K562 (cell line): ENCODE measurements around the gene TERC. TPM values are rescaled to one million over a fixed set of nuclear protein-coding genes. Genes with fewer than 3 reads are reported as not detected.

Experiments
- ATAC-seq: fragments of 200-7000 bp; cut with Tn5 transposase; 3 replicates; pipeline ENCODE4 v1.9.1; 2020; ENCODE audit warnings: moderate library complexity
- BruUV-seq: library from RNA; stranded (reverse); fragments of 400-500 nt; replicated peaks from 2 replicates; lab custom pipeline; 2021; lab: Mats Ljungman, UMichigan
- CTCF ChIA-PET: fragments of 300-600 bp; formaldehyde crosslinking; extraction: SDS; loops from one replicate; lab custom pipeline; 2021; ENCODE audit warnings: low intra/inter-chr PET ratio; lab: Yijun Ruan, JAX
- POLR2A ChIA-PET: fragments of 300-600, 350-650 bp; sonication (Branson Sonifier 250); formaldehyde crosslinking; extraction: SDS; loops from one replicate; lab custom pipeline; 2021; ENCODE audit warnings: antibody characterized with exemption, inconsistent platforms; lab: Yijun Ruan, JAX
- DNase-seq, 4 experiments: peaks; one replicate each; pipeline versions ENCODE4 v3.0.0 to v3.0.0-alpha.2; 2011 to 2018; ENCODE audit warnings: low spot score in 3 of 4, mixed read lengths in 3 of 4; ENCODE audit errors: extremely low read depth in 1 of 4
- FAIRE-seq: peaks from 2 replicates; lab custom pipeline; 2011; peaks lifted over from hg19 to GRCh38; lab: Jason Lieb, UNC
- H2AFZ ChIP-seq: 2 replicates; pipeline ENCODE4 v1.6.0; 2011; ENCODE audit warnings: low read depth, low read length, control low read depth, inconsistent platforms
- H3K27ac ChIP-seq: fragments of 200-600 bp; 3 replicates; pipeline ENCODE4 v1.8.0; 2011; ENCODE audit warnings: low read depth, mild to moderate bottlenecking, control low read depth, inconsistent platforms, low read length, moderate library complexity, mixed read lengths; ENCODE audit errors: extremely low read depth
- H3K27me3 ChIP-seq, 2 experiments: fragments of 300-600 bp in 1 of 2; 2 replicates in 1 of 2; 3 replicates in 1 of 2; pipeline versions ENCODE4 v1.6.0 to v1.8.0; 2011; ENCODE audit warnings: inconsistent platforms in 2 of 2, low read length in 2 of 2, mild to moderate bottlenecking in 1 of 2, mixed read lengths in 1 of 2, moderate library complexity in 1 of 2; ENCODE audit not compliant: control insufficient read depth in 2 of 2, insufficient read depth in 2 of 2
- H3K36me3 ChIP-seq: fragments of 300-600 bp; 3 replicates; pipeline ENCODE4 v1.8.0; 2011; ENCODE audit warnings: mild to moderate bottlenecking, low read length, inconsistent platforms; ENCODE audit not compliant: control insufficient read depth, insufficient read depth
- H3K4me1 ChIP-seq, 2 experiments: fragments of 200-600 bp in 1 of 2; replicated peaks in 1 of 2; 2 replicates in 1 of 2; 3 replicates in 1 of 2; pipeline versions ENCODE4 v1.5.1 to v1.8.0; 2011; ENCODE audit warnings: inconsistent platforms in 2 of 2, low read length in 2 of 2, mild to moderate bottlenecking in 1 of 2, mixed read lengths in 1 of 2, moderate library complexity in 1 of 2; ENCODE audit not compliant: control insufficient read depth in 2 of 2, insufficient read depth in 2 of 2
- H3K4me2 ChIP-seq: 2 replicates; pipeline ENCODE4 v1.6.1; 2011; ENCODE audit warnings: low read length, control low read depth, inconsistent platforms, mixed read lengths; ENCODE audit not compliant: insufficient read depth
- H3K4me3 ChIP-seq: fragments of 200-600 bp; sonication (generic), shearing (Covaris generic); 2 replicates; pipeline ENCODE4 v1.5.1; 2016; ENCODE audit warnings: control low read depth, inconsistent platforms
- H3K79me2 ChIP-seq: fragments of 200-600 bp; 3 replicates; pipeline ENCODE4 v1.8.0; 2011; ENCODE audit warnings: low read length, inconsistent platforms; ENCODE audit not compliant: control insufficient read depth, insufficient read depth
- H3K9ac ChIP-seq, 2 experiments: 2 replicates each; pipeline versions ENCODE4 v1.6.0 to v1.6.1; 2011; ENCODE audit warnings: low read depth in 2 of 2, low read length in 2 of 2, control low read depth in 1 of 2, inconsistent platforms in 1 of 2, mild to moderate bottlenecking in 1 of 2, mixed read lengths in 1 of 2; ENCODE audit not compliant: insufficient read depth in 1 of 2
- H3K9me1 ChIP-seq: one replicate; pipeline ENCODE4 v1.6.0; 2011; ENCODE audit warnings: inconsistent platforms, mild to moderate bottlenecking, low read length, moderate library complexity; ENCODE audit not compliant: control insufficient read depth, insufficient read depth
- H3K9me3 ChIP-seq: replicated peaks from 2 replicates; pipeline ENCODE4 v1.5.1; 2011; ENCODE audit warnings: low read depth, low read length, inconsistent platforms; ENCODE audit not compliant: control insufficient read depth, insufficient read depth
- H4K20me1 ChIP-seq: replicated peaks from 2 replicates; pipeline ENCODE4 v1.6.1; 2011; ENCODE audit warnings: low read length, inconsistent platforms, mixed read lengths; ENCODE audit not compliant: control insufficient read depth, insufficient read depth
- ARID1B ChIP-seq: fragments of 450-650 bp; IDR thresholded peaks from 2 replicates; pipeline ENCODE4 v1.6.1; 2016; ENCODE audit warnings: antibody characterized with exemption, mild to moderate bottlenecking, inconsistent platforms
- C11orf30 ChIP-seq: fragments of 450-650 bp; IDR thresholded peaks from 2 replicates; pipeline ENCODE4 v1.6.1; 2016; ENCODE audit warnings: low read depth, mild to moderate bottlenecking
- CBFB ChIP-seq: sonication (generic); formaldehyde crosslinking; IDR thresholded peaks from 2 replicates; pipeline ENCODE4 v1.4.0; 2020; ENCODE audit warnings: mild to moderate bottlenecking, missing genetic modification reagents
- COPS2 ChIP-seq: fragments of 450-650 bp; conservative IDR thresholded peaks from 2 replicates; pipeline ENCODE4 v1.6.1; 2016; ENCODE audit warnings: mild to moderate bottlenecking, moderate library complexity
- CREB3L1 ChIP-seq: fragments of 450-650 bp; IDR thresholded peaks from 2 replicates; pipeline ENCODE4 v1.6.1; 2014; ENCODE audit warnings: low read depth, mild to moderate bottlenecking, moderate library complexity, borderline replicate concordance
- CREBBP ChIP-seq: IDR thresholded peaks from one replicate; pipeline ENCODE4 v1.6.1; 2012; ENCODE audit warnings: low read depth, mild to moderate bottlenecking, control low read depth, inconsistent platforms, low read length
- E2F3 ChIP-seq: fragments of 250-450 bp; sonication (Bioruptor Pico); IDR thresholded peaks from 2 replicates; pipeline ENCODE4 v1.4.0; 2020; ENCODE audit warnings: mild to moderate bottlenecking
- ELF2 ChIP-seq: fragments of 250-450 bp; sonication (Bioruptor Pico); IDR thresholded peaks from 2 replicates; pipeline ENCODE4 v1.5.0; 2021; ENCODE audit warnings: mild to moderate bottlenecking
- EP400 ChIP-seq: fragments of 450-650 bp; IDR thresholded peaks from 2 replicates; pipeline ENCODE4 v1.6.1; 2017; ENCODE audit warnings: antibody characterized with exemption, mild to moderate bottlenecking, moderate library complexity
- FOXM1 ChIP-seq, 2 experiments: fragments of 450-650 bp in 1 of 2; sonication (generic) in 1 of 2; formaldehyde crosslinking in 1 of 2; IDR thresholded peaks; 2 replicates each; pipeline versions ENCODE4 v1.6.1 to v1.9.0; 2017 to 2022; ENCODE audit warnings: low read depth in 2 of 2, mild to moderate bottlenecking in 2 of 2, missing genetic modification reagents in 1 of 2, moderate library complexity in 1 of 2
- GATA2 ChIP-seq: sonication (generic); formaldehyde crosslinking; IDR thresholded peaks from 2 replicates; pipeline ENCODE4 v1.4.0; 2020; ENCODE audit warnings: mild to moderate bottlenecking, missing genetic modification reagents
- HDGF ChIP-seq: fragments of 450-650 bp; IDR thresholded peaks from 2 replicates; pipeline ENCODE4 v1.6.1; 2016
- HMBOX1 ChIP-seq: sonication (generic); IDR thresholded peaks from 2 replicates; pipeline ENCODE4 v1.6.1; 2016
- KDM4B ChIP-seq, 2 experiments: fragments of 450-650 bp in 1 of 2; sonication (generic) in 1 of 2; IDR thresholded peaks; 2 replicates each; pipeline ENCODE4 v1.6.1; 2016 to 2017; ENCODE audit warnings: borderline replicate concordance in 2 of 2, antibody characterized with exemption in 1 of 2, low read depth in 1 of 2, mild to moderate bottlenecking in 1 of 2
- KLF1 ChIP-seq: fragments of 450-650 bp; IDR thresholded peaks from 2 replicates; pipeline ENCODE4 v1.6.1; 2016; ENCODE audit warnings: missing genetic modification characterization, missing compliant biosample characterization
- MEF2A ChIP-seq: IDR thresholded peaks from 2 replicates; pipeline ENCODE4 v1.6.1; 2011; ENCODE audit warnings: low read depth, mild to moderate bottlenecking, low read length, moderate library complexity; ENCODE audit not compliant: control insufficient read depth
- NUFIP1 ChIP-seq: fragments of 450-650 bp; IDR thresholded peaks from 2 replicates; pipeline ENCODE4 v1.6.1; 2018; ENCODE audit not compliant: partially characterized antibody
- SMARCE1 ChIP-seq: fragments of 450-650 bp; IDR thresholded peaks from 2 replicates; pipeline ENCODE4 v1.7.1; 2016; ENCODE audit warnings: mild to moderate bottlenecking
- SRSF3 ChIP-seq: fragments of 200-400 bp; formaldehyde crosslinking; IDR thresholded peaks from 2 replicates; pipeline ENCODE4 v1.6.1; 2016; ENCODE audit warnings: mild to moderate bottlenecking, low read length, moderate library complexity; ENCODE audit not compliant: insufficient read depth
- TOE1 ChIP-seq, 2 experiments: fragments of 450-650 bp in 1 of 2; sonication (generic) in 1 of 2; formaldehyde crosslinking in 1 of 2; IDR thresholded peaks; 2 replicates each; pipeline versions ENCODE4 v1.7.1 to v1.8.0; 2016 to 2022; ENCODE audit warnings: borderline replicate concordance in 2 of 2, mild to moderate bottlenecking in 2 of 2, antibody characterized with exemption in 1 of 2, inconsistent platforms in 1 of 2, low read depth in 1 of 2, missing genetic modification reagents in 1 of 2, moderate library complexity in 1 of 2
- WGBS: fragments of 100-300 bp; shearing (Covaris generic); methylation state at CpG from one replicate; pipeline ENCODE4 v1.1.6; 2016; ENCODE audit warnings: low coverage, mixed read lengths; ENCODE audit not compliant: insufficient coverage; ENCODE audit errors: missing lambda C conversion rate; 5-methylcytosine and 5-hydroxymethylcytosine counted together
- in situ Hi-C: fragments of 300-500 bp; cut with MboI; formaldehyde crosslinking; loops from 4 replicates; pipeline ENCODE4 v1.15.0; 2018; ENCODE audit warnings: inconsistent platforms, mixed read lengths
- intact Hi-C: fragments of 100-400 bp; cut with micrococcal nuclease; formaldehyde crosslinking; loops from 2 replicates; pipeline ENCODE4 v1.14.2; 2022
- polyA plus RNA-seq, 8 experiments: library from polyadenylated mRNA; depleted of rRNA in 4 of 8; stranded (reverse) in 5 of 8; unstranded in 3 of 8; fragments of >200 nt; fragmentation: Nextera tagmentation in 2 of 8; fragmentation: Illumina TruSeq in 1 of 8; extraction: Ambion mirVana in 2 of 8; extraction: Trizol in 1 of 8; gene quantifications; 2 replicates each; pipeline versions ENCODE4 v1.2.1 to v1.2.3, GENCODE V29; 2011 to 2014; ENCODE audit warnings: inconsistent platforms in 1 of 8, missing spikeins in 1 of 8
- total RNA-seq, 7 experiments: library from RNA; depleted of rRNA in 6 of 7; stranded (reverse); fragments of >200 nt in 6 of 7; fragmentation: Illumina TruSeq in 2 of 7; extraction: Trizol in 2 of 7; gene quantifications; 2 replicates each; pipeline versions ENCODE4 v1.2.1 to v1.2.3, GENCODE V29; 2011 to 2021; ENCODE audit warnings: low replicate concordance in 1 of 7

The TERC gene
- total and polyA plus RNA-seq, 9 of the 15 experiments (the other 6 are each of a cell fraction or from before 2014, with no cell fraction given), result 0.77 to 234 (median 27.9) TPM; not detected in 3

GRCh38 chr3:169760479-169760878 lies 4.4 kb downstream of the TERC start:
- FAIRE-seq (peak; percentile 83), DNase-seq (peak; percentile 18 to 86 (median 41)), ATAC-seq (peak; percentile 46)
- Histone ChIP-seq H3K27ac (peak overlapping the region; percentile 72), H3K79me2 (peaks cover 2% of the 10 kb centered on the region; the same call in 1 of the 3 replicates), H3K27me3 (no peaks in the 10 kb centered on the region), H3K4me1 (peaks cover 6 to 39% of the 10 kb centered on the region in 2 experiments), H3K36me3 (no peaks in the 10 kb centered on the region), H2AFZ (peak overlapping the region; percentile 93), H4K20me1 (no peaks in the 10 kb centered on the region), H3K4me3 (no peak overlapping the region), H3K9me3 (peaks cover 17% of the 10 kb centered on the region), H3K4me2 (peak overlapping the region; percentile 43), H3K9me1 (no peaks in the 10 kb centered on the region), H3K9ac (no peak overlapping the region)
- ChIA-PET CTCF (no interaction called here), POLR2A (no interaction called here)
- WGBS, result 19% methylated on average over 4 of the region's 4 CpGs
- BruUV-seq, result no TSS peak
- intact Hi-C loops (loop anchor here (5.0 kb wide), 3 partner anchors 207 to 652 kb away; partner anchors contain the start of genes GPR160 and SEC62), in situ Hi-C loops (no loop called here)
- TF ChIP-seq KDM4B (IDR thresholded peaks at IDR 0.05; ENCODE audit: borderline replicate concordance in 2 of 2, low read depth in 1 of 2), result no peak
- peak; percentile 73 for TF ChIP-seq SMARCE1
- TF ChIP-seq KLF1, result no peak
- TF ChIP-seq CREBBP, result no peak
- TF ChIP-seq ARID1B, result peak; percentile 73
- TF ChIP-seq MEF2A, result no peak
- TF ChIP-seq C11orf30, result 0 out of 2 replicates have a peak, but pooled peaks have one; percentile 15
- TF ChIP-seq NUFIP1, result no peak
- TF ChIP-seq TOE1 (IDR thresholded peaks at IDR 0.05; ENCODE audit: borderline replicate concordance), result peak; percentile 81; the same call in 1 of the 2 replicates
- TF ChIP-seq TOE1 (CRISPR knock-in tag; IDR thresholded peaks at IDR 0.05; ENCODE audit: borderline replicate concordance, low read depth), result no peak
- no peak for TF ChIP-seq GATA2 (CRISPR knock-in tag)
- TF ChIP-seq HMBOX1, result peak; percentile 82
- TF ChIP-seq CREB3L1, result no peak; the same call in 1 of the 2 replicates
- no peak for TF ChIP-seq SRSF3
- no peak for TF ChIP-seq CBFB (CRISPR knock-in tag)
- TF ChIP-seq FOXM1 (IDR thresholded peaks at IDR 0.05; ENCODE audit: low read depth), result no peak
- TF ChIP-seq FOXM1 (CRISPR knock-in tag; IDR thresholded peaks at IDR 0.05; ENCODE audit: low read depth), result no peak
- TF ChIP-seq COPS2, result no peak
- TF ChIP-seq ELF2 (CRISPR knock-in tag), result no peak
- no peak for TF ChIP-seq E2F3
- no peak for TF ChIP-seq HDGF
- TF ChIP-seq EP400, result peak; percentile 60
